Measurements from ENCODE around the gene DRGX.

DNA sequence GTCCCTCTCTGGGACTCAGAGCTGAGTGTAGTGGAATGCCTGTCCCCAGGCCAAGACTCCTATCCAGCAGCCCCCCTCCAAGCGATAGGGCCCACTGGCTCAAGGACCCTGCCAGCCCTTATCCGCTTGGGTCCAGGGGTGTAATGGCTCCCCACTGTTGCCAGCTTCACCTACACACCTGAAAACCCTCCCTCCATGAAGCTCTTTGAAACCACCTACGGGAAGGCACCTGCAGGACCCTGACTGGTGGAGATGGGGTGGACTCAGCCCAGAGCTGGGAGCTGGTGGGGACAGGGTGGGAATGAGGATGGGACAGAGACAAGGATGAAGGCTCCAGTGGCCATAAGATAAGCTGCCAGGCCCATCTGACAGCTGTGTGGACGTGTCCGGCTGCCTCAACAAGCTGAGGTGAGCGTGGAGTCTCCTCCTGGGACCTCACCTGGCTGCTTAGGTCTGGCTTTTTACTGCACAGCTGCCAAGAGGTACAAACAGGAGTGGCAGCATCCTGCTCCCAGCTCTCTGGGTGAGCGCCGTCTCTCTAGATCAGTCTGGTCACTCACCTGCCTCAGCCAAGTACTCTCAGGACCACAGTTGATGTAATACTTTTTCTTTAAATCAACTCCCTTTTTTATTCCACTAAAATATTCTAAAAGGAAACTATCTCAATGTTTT is 41.9 kb downstream of the DRGX start:
- TF ChIP-seq POLR2A (IDR thresholded peaks at IDR 0.05) (no peak), POLR2AphosphoS5 (IDR thresholded peaks at IDR 0.05) (no peak)
